Effector memory CD4-positive, alpha-beta T cell (primary cell): ENCODE data around the gene CST1.
"Not testable (repeated sequence)": the region's sequence is repeated elsewhere in the genome, so short reads cannot be mapped to it uniquely, and the experiment has no call there.

Experiments
- DNase-seq, 3 donors: peaks; one replicate each; pipeline ENCODE4 v3.0.0-alpha.2; 2020
- H3K27ac ChIP-seq: 2 replicates; pipeline ENCODE4 v1.7.0; 2013; ENCODE audit warnings: mild to moderate bottlenecking, low read length, moderate library complexity; ENCODE audit not compliant: insufficient read depth, poor library complexity, severe bottlenecking
- H3K27me3 ChIP-seq: replicated peaks from 2 replicates; pipeline ENCODE4 v1.7.0; 2013; ENCODE audit warnings: mild to moderate bottlenecking, low read length; ENCODE audit not compliant: insufficient read depth, control insufficient read depth, poor library complexity, severe bottlenecking
- H3K36me3 ChIP-seq: 2 replicates; pipeline ENCODE4 v1.7.0; 2013; ENCODE audit warnings: mild to moderate bottlenecking, low read length, moderate library complexity; ENCODE audit not compliant: control insufficient read depth, insufficient read depth
- H3K4me1 ChIP-seq: 2 replicates; pipeline ENCODE4 v1.7.0; 2013; ENCODE audit warnings: low read length, mild to moderate bottlenecking; ENCODE audit not compliant: control insufficient read depth, insufficient read depth, poor library complexity, severe bottlenecking
- H3K4me3 ChIP-seq: 2 replicates; pipeline ENCODE4 v1.7.0; 2013; ENCODE audit warnings: low read length, low read depth, mild to moderate bottlenecking; ENCODE audit not compliant: insufficient read depth, poor library complexity, severe bottlenecking
- H3K9me3 ChIP-seq: 2 replicates; pipeline ENCODE4 v1.7.0; 2013; ENCODE audit warnings: mild to moderate bottlenecking, low read length, moderate library complexity; ENCODE audit not compliant: control insufficient read depth
- total RNA-seq, 3 donors: gene quantifications; one replicate each; lab custom pipeline; 2026; lab: John Stamatoyannopoulos, UW

Gene CST1, protein sequence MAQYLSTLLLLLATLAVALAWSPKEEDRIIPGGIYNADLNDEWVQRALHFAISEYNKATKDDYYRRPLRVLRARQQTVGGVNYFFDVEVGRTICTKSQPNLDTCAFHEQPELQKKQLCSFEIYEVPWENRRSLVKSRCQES
- 0 reads per million in 3 donors for total RNA-seq

DNA sequence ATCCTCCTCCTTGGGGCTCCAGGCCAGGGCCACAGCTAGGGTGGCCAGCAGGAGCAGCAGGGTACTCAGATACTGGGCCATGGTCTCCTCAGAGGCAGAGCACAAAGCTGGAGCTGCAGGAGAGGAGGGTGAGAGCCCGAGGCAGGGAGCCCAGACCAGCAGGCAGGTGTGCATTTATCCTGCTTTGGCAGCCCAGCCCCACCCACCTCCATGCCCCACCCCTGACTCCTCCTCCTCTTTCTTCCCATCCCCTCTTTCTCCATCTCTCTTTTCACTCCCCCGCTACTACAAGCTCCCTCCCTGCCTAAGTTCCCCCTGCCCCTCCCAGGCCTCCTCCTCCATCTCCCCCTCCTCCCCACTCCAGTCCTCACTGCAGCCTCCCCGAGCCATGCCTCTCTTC is at the start of gene CST1:
Gene CST1 (minus strand): TSS at position 150 of the 400 bp plus-strand sequence. CDS start 69 bp downstream, at position 81.
- not testable (repeated sequence) for DNase-seq, H3K4me3 ChIP-seq, H3K9me3 ChIP-seq, H3K27me3 ChIP-seq, H3K27ac ChIP-seq, H3K36me3 ChIP-seq, H3K4me1 ChIP-seq

DNA sequence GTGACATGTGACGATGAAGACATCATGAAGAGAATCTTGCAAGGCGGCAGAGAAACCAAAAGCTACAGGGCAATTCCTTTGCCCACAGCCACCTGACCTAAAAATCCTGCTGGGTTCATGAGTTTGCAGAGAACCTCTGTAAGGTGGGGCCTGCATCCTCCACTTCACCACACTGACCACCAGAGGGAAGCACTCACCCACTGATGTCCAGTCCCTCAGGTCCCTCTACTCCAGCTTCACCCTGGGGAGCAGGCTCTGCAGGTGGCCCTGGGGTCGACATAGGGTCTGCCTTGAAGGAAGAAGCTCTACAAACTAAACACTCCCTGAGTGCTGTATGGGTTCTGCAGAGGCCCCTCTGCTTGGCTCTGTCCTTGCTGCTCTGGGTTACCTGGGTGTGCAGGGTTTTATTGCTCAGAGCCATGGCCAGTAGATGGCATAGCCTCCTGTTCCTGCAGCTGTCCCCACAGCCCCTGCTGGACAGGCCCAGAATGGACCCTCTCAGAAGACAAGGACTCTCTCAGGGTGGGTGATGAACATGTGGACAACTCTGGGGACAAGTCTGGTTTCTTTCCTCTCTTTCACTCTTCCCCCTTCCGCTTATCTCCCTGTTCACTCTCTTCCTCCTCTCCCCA is 48.6 kb upstream of the CST1 start:
- not testable (repeated sequence) for H3K4me1 ChIP-seq, H3K36me3 ChIP-seq, H3K27ac ChIP-seq, H3K27me3 ChIP-seq, H3K9me3 ChIP-seq, H3K4me3 ChIP-seq, DNase-seq

DNA sequence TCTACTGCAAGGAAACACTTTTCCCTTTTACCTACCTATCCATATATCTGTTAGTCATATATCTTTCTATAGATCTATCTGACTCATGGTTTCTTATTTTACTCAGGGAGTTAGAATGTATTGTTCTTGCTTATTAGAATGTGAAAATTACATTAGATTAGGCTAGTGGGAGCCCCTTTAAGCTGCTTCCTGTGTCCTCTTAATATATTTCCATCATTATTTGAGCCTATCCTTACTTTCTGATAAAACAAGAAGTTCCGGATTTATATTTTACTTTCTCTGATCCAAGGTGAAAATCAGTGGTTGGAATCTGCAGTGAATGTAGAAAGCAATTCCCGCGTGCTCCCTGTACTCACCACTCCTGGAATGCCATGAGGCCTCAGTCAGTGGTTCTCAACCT is 44.8 kb upstream of the CST1 start:
- Histone ChIP-seq H3K4me3 (no peak overlapping the region), H3K27ac (no peak overlapping the region), H3K36me3 (no peaks in the 10 kb centered on the region), H3K27me3 (no peaks in the 10 kb centered on the region), H3K4me1 (no peaks in the 10 kb centered on the region), H3K9me3 (no peaks in the 10 kb centered on the region)
- DNase-seq, result no peak

DNA sequence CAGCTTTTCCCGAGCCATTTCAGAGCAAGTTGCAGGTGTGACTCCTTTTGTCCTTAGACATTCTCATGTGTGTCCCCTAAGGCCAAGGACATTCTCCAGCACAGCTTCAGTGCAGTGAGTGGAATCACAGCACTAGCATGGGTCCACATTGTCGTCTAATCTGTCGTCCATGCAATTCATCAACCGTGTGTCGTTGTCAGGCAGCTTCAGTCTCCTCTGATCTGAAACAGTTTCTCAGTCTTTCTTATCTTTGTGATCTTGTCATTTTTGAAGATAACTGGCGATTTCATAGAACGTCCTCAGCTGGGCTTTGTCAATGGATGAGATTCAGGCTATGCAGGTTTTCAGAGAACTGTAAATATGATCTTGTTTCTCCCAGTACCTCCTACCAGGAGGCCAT is 44.1 kb upstream of the CST1 start:
- Histone ChIP-seq H3K27me3 (no peaks in the 10 kb centered on the region), H3K4me3 (no peak overlapping the region), H3K36me3 (no peaks in the 10 kb centered on the region), H3K4me1 (no peaks in the 10 kb centered on the region), H3K27ac (no peak overlapping the region), H3K9me3 (no peaks in the 10 kb centered on the region)
- no peak for DNase-seq

DNA sequence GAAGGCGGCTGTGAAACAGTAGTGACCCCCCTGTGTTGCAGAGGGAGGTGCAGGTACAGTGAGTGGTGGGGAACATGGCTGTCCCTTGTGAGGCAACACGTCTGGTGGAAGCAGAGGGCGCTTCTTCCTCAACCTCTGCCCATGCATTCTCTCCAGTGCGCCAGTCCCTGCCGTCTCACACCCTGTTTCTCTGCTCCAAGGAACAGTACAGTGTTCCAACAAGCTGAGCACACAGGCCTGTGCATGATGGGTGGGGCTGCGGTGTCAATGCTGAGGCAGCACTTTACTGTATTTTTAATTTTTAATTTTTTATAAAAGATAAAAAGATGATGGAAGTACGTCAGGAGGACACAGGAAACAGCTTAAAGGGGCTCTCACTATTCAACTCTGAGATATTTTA is 43.3 kb upstream of the CST1 start:
- DNase-seq, result no peak
- H3K9me3 ChIP-seq, result no peaks in the 10 kb centered on the region

DNA sequence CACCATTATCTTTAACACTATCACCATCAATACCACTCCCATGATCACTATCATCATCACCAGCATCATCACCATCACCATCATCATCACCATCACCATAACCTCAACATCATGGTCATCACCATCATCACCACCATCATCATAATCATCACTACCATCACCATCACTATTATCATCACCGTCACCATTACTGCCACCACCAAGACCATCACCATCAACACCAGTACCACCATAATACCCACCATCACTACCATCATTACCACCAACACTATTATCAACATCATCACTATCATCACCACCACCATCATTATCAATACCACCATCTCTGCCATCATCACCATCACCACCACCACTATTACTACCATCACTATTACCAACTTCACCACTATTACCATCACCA is 32.7 kb upstream of the CST1 start:
- no peaks in the 10 kb centered on the region for H3K9me3 ChIP-seq
- H3K4me3 ChIP-seq, result no peak overlapping the region
- no peaks in the 10 kb centered on the region for H3K36me3 ChIP-seq
- H3K4me1 ChIP-seq, result no peaks in the 10 kb centered on the region
- no peak for DNase-seq
- H3K27me3 ChIP-seq, result no peaks in the 10 kb centered on the region
- H3K27ac ChIP-seq, result no peak overlapping the region

More for the DNA sequence above, 43.3 kb upstream of the CST1 start:
- Histone ChIP-seq H3K27me3 (no peaks in the 10 kb centered on the region), H3K27ac (no peak overlapping the region), H3K4me3 (no peak overlapping the region), H3K4me1 (no peaks in the 10 kb centered on the region), H3K36me3 (no peaks in the 10 kb centered on the region)

DNA sequence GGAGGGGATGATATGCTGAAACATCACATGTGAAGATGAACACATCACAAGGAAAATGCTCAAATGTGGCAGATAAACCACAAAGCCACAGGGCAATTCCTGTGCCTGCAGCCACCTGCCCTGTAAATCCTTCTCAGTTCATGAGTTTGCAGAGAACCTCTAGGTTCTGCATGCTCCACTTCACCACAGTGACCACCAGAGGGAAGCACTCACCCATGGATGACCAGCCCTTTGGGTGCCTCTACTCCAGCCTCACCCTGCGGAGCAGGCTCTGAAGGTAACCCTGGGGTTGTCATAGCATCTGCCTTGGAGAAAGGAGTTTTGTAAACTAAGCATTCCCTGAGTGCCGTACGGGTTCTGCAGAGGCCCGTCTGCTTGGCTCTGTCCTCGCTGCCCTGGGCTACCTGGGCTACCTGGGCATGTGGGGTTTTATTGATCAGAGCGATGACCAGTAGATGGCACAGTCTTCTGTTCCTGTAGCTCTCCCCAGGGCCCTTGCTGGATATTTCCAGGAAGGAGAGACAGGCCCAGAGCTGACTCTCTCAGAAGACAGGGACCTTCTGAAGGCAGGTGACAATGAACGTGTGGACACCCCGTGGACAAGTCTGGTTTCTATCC is 31.7 kb upstream of the CST1 start:
- Histone ChIP-seq H3K27me3 (no peaks in the 10 kb centered on the region), H3K9me3 (no peaks in the 10 kb centered on the region), H3K4me3 (no peak overlapping the region), H3K36me3 (no peaks in the 10 kb centered on the region), H3K4me1 (no peaks in the 10 kb centered on the region), H3K27ac (no peak overlapping the region)
- no peak for DNase-seq

DNA sequence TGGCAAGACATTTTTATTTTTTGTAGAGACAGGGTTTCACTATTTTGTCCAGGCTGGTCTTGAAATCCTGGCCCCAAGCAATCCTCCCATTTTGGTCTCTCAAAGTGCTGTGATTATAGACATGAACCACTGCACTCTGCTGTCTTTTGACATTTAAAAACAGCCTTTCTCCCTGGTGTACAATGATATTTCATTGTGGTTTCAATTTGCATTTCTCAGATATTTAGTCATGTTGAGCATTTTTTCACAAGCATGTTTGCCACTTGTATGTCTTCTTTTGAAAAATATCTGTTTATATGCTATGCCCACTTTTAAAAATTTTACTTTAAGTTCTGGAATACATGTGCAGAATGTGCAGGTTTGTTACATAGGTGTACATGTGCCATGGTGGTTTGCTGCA is 27.9 kb upstream of the CST1 start:
- not testable (repeated sequence) for H3K27me3 ChIP-seq, H3K4me3 ChIP-seq, DNase-seq, H3K9me3 ChIP-seq, H3K4me1 ChIP-seq, H3K27ac ChIP-seq, H3K36me3 ChIP-seq

DNA sequence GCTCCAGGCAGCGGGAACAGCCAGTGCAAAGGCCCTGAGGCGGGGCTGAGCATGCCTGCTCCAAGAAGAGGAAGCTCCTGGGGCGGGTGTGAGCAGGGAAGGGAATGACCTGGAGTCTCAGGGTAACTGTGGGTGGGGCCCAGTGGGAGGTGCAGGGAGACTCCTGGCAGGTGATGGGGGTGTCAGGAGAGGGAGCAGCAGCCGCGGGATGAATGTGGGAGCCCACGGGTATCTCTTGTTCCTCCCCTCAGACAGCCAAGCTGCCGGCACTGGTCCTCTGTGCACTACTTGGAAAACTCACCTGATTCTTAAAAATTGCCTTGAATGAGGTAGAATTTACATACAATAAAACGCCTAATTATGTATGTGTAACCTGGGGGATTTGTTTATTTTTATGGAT is 26.6 kb upstream of the CST1 start:
- H3K4me1 ChIP-seq, H3K36me3 ChIP-seq, H3K27ac ChIP-seq, H3K27me3 ChIP-seq, H3K4me3 ChIP-seq, DNase-seq, H3K9me3 ChIP-seq: not testable (repeated sequence)

DNA sequence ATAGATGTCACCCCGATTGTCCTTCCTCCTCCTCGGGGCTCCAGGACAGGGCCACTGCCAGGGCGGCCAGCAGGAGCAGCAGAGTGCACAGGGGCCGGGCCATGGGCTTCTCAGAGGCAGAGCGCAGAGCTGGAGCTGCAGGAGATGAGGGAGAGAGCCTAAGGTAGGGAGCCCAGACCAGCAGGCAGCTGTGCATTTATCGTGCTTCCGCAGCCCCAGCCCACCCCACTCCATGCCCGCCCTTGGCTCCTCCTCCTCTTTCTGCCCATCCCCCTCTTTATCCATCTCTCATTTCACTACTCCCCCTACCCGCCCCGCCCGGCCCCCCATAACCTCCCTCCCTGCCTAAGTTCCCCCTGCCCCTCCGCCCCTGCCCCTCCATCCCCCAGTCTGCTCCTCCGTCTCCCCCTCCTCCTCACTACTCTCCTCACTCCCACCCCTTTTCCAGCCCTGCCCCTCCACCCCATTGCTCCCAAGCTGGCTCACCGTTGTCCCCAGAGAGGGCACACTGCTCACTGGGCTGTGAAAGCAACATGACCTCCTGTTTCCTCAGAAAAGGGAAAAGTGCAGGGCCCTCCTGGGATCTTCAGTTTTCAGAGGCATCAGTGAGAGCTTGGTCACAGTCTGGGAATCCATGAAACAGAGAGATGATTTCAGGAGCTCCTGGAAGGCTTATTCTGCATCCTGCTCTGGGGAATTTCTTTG is 25.5 kb upstream of the CST1 start:
- Histone ChIP-seq H3K4me1 (no peaks in the 10 kb centered on the region), H3K27me3 (no peaks in the 10 kb centered on the region), H3K27ac (no peak overlapping the region), H3K4me3 (no peak overlapping the region), H3K36me3 (no peaks in the 10 kb centered on the region), H3K9me3 (no peaks in the 10 kb centered on the region)
- no peak for DNase-seq
